NCI-H2227 treated with DMSO at 0.1 percent for 48 hours (cell line): ENCODE results near the gene NEURL3.

ENCODE experiments used
- DNase-seq: peaks from one replicate; lab custom pipeline; 2025; lab: John Stamatoyannopoulos, UW

The NEURL3 gene

DNA sequence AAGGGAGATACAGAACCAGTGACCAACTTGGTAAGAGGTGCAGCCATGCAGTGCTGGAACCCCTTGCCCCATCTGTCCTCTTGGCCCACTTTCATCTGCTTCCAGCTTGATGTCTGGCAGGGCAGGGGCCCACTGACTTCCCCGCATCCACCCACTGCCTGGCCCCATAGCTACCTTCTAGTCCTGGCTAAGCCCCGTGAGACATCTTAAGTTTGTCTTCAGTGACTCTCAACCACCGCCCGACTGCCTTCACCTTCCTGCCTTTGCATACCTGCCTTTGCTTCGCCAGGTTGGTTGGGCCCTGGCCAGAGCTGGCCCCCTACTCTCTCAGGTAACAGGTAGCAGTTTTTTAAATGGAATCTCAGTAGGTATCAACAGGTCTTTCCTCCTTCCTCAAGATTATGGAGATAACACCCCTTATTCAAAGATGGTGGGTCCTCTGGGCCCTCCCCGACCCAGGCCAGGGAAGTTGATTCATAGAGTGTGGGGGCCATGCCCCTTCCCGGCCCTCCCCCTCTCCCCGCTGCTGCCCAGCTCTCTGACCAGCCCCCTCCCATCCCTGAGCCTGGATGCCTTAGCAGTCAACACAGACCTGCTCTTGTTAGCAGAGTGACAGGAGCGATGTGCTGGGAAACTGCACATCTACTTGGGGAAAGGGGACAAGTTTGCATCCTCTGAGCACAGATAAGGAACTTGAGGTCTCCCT lies 34.2 kb upstream of the NEURL3 start:
- no peak for DNase-seq

DNA sequence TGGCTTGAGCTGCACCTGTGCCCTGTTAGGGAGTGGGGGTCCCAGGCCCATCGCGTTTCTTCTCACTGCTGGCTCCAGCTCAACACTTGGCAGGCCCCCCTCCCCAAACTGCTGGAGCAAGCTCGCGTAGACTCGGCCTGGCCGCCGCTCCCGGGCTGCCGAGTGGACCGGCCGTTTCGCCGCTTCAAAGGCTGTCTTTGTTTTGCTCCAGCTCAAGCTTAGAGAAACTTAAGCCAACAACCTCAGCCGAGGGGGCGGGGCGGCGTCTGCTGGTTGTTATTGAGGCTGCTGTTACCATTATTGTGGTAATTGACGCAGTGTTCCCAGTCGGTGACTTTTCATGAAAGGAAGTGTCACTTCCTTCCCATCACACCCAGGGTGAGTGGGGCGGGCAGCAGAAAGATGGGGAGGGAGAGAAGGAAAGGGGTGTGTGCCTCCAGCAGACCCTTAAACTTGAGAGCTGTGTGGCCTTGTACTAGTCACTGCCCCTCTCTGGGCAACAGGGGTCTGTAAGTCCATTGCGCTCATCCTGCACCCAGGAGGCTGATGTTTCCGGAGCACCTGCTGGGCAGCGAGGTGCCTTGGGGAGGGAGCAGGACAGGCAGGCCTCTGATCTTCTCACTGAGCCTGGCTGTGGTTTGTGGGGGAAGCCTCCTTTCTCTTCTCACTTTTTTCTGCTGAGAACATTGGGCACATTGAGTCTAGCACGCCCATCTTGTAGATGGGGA lies 33.5 kb upstream of the NEURL3 start:
- DNase-seq: peak; percentile 9

DNA sequence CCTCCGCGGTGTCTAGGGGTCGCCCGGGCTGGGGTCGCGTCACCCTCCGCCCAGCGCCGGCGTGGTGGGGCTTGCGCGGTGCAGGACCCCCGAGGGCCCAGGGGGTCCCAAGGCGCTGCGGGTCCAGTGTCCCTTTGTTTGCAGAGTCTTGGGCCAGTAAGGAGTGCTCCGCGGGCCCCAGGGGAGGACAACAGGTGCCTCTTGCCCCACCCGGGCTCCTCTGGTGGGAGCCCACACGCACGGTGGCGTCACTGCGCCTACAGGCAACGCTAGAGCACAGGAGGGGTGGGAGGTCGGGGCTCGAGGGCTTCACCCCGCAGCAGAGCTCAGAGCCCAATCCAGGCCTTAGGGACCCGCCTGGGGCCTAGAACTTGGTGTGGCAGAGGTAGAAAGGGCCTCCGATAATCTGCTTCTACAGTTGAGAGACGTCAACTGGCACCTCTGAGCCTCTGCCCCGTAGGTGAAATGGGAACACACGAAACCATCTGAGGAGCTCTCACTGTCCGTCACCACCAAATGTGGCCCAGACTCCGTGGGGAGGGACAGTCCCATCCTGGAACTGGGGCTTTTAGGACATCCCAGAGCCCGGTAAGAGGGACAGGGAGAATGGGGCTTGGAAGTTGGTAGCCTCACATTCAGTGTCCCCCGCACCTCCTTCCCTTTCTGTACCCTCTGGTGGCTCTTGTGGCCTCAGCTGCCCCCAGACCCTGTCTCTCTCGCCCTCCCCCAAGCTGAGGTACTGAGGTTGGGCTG lies 32.8 kb upstream of the NEURL3 start:
- DNase-seq: no peak

DNA sequence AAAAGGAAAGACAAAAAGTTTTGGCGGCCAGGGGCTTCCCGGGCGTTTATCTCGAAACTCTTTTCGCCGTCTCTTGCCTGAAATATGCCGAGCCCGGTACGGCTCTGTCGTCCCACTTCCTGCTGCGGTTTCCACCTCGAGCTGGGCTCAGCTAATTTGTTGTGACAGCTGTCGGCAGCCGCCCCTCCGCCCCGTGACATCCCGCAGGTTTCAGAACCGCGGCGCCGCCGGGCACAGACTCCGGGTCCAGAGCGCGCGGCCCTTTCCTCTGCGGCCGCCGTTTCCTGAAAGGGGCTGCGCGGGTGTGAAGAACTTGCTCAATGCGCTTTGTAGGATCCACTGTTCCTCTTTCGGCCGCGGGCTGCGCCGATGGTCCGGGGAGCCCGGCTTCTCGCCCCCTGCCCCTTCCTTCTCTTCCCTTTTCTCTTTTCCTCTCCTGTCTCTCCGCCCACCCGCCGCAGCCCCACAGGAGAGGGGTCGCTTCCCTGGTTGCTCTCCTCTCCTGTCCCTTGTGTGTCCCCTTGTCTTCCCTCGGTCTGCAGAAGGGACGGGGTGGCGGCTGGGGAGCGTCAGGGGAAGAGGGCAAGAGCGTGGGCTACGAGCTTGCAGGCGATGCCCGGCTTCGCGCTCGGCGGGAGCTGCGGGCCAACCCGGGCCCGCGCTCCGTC lies 32.0 kb upstream of the NEURL3 start:
- peak; percentile 9 for DNase-seq

DNA sequence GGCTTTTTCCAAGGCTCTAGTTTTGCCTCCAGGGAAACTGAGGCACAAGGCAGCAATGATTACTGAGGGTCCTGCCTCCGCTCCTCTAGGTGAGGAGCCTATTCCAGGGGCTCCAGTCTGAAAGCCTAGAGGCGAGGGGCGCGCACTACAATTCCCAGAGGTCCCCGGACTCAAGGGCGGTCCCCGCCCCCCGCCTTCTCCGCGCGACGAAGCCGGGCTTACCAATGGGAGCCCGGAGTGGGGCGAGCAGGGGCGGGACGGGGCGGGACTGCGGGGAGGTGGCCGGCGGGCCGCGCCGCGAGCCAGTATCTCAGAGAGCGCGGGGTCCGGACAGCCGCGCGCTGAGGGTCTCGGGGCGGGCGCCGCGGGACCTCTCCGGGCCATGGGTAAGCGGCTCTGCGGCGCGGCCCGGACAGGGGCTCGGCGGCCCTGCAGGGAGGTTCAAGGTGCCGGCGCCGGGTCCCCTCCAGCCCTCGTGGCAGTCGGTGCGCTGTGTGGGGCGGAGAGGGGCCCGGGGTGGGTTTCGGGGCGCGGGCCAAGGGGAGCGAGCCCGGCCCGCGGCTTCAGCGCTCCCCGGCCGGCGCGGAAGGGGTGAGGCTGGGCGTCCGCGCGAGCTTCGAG lies 31.4 kb upstream of the NEURL3 start, which contains the start of gene ARID5A:
TSS of gene ARID5A (plus strand) at position 308 of the 621 bp plus-strand sequence. CDS start at position 383, 75 bp downstream.
- DNase-seq: peak; percentile 73

DNA sequence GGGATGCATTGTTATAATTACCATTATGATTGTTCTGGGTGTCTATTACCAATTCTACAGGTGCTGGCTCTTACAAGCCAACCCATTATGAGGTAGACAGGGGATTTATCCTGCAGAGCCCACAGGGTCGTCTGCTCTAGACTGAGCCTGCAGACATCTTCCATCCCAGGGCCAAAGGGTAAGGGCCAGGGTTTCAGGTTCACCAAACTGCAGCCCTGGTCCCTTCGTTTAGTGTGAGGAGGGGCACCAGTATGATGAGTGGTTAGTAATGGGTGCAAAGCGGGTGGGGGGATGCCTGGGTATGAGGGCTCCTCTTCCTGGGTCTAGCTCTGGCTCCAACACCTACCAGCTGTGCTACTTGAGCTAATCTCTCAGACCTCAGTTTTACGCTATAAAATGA lies 30.2 kb upstream of the NEURL3 start:
- DNase-seq: no peak

DNA sequence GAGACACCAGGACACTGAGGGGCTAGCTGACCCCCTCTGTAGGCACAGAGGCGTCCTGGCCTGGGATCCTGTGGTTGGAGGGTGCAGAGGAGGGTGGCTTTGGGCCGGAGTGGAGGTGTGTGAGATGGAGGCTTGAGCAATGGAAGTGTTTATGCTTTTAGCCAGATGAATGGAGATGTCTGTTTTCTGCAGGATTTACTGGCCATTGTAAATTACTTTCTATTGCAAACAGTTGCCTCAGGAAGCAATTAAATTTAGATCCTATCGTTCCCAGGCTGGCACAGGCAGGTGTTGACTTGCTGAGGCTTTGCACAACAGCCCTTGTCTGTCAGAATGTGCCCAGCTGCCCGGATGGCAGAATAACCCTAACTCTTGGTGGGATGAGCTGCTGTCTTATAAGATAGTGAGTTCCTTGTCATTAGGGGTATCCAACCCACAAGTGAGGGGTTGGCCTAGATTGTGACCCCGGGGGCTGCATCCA lies 29.6 kb upstream of the NEURL3 start:
- DNase-seq: no peak

DNA sequence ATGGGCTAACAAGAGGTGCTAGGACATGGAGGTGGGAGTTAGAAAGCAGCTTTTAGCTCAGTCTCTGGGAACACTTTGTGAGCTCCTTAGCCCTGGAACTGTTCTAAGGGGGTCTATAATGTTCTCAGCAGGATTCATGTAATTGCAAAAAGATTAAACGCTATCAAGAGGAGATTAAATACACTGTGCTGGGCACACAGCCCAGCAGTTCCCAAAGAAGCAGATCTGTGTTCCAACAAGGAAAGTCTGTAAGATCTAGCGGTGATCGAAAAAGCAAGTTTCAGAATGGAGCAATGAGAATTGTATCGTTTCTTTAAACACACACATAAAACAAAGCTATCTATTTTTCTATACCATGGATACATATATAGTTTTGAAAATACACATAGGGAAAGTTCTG lies 29.0 kb upstream of the NEURL3 start:
- no peak for DNase-seq

DNA sequence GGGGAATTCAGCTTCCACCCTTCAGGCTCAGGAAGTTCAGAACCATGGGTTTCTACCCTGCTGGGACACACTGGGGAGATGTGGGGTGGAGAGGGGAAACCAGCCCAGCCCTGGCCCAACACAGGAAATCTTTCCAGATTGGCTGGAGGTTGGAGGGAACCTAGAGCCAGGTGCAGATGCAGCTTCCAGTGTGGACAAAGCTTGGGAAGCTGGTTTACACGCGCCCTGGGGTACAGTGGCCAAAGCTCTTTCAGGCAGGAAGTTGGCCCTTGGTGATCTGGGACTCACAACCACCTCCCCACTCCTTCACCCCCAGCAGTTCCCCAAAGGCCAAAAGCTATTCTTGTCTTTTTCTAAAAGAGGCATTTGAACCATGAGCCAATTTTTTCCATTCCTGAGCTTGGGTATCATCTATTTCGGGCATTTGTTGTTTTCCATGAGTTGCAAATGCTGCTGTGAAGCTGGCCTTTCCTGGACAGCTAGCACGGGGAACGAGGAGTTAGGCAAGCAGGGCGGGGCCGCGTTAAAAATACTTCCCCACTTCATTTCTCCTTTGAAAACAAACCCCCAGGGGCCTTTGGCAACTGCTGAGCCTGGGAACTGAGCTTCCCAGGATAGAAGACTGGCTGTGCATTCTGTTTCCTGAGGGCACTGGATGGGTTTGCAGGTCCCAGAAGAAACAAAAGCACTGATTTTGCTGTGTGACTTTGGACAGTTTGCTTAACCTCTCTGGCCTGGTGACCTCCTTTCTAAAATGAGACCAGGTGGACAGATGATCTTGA lies 28.3 kb upstream of the NEURL3 start:
- DNase-seq: no peak

DNA sequence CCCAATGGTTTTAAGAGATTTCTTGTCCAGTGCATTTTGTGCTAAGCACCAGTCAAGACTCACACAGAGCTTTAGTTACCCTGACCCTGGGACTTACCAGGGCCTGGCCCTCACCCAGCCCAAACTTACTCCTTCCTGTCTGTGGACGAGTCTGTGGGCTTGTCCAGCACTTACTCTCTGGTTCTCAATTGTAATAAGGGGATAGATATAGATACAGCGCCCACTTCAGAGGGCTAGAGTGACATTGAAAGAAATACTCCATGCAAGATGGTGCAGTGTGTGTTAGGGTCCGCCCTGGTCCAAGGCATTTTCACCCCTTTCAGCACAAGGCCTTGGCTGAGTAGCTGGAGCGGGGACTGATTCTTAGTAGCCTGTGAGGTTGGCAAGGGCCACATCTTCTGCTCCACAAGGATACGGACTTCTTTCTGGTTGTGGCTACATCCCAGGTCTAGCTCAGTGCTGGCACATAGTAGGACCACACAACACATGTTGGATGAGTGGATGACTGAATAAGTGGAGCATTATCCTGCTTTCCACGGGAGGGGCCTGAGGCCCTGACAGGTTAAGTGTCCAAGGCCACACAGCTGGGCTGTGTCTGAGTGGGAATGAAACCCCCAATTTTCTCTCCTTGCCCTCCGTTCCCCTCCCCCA lies 27.6 kb upstream of the NEURL3 start:
- DNase-seq: no peak

DNA sequence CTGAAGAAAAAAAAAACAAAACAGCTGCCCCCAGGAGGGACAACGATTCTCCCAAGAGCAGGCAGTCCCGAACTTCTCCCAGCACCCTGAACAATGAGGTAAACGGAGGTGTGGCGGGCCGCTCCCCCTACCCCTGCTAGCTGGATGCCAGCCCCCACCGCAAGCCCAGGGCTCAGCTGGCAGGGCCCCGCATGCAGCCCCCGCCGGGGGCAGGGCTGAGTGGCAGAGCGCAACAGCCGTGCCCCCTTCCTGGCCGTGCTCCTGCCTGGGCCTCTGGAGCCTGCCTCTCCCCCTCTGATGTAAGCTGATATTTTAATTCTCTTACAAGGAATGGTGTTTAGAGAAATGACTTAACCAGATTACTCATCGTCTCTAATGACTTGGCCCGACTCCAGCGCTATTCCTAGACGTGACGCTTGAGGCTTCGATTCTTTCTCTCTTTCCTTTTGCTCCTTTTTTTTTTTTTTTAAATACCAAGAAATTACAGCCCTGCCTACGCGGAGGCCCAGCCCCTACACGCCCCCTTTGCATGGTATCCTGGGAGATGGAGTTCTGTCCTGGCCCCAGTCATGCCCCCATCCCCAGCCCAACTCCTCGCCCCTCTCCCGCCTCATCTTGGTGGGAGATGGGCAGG lies 26.8 kb upstream of the NEURL3 start:
- DNase-seq: peak; percentile 91

DNA sequence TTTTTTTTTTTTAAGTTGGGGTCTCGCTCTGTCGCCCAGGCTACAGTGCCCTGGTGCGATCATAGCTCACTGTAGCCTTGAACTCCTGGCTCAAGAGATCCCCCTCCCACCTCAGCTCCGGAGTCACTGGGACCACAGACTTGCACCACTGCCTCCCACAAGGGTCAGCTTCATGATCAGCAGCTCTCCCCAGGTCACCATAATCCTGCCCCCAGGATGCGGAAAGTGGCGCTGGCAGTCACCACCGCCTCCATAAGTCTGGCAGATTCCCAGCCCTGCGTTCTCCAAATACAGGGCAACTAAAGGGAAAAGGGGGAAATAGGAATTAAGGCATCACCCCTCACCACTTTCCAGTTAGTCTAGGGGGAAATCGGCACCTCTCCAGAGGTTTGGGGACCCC lies 26.2 kb upstream of the NEURL3 start:
- DNase-seq: no peak

DNA sequence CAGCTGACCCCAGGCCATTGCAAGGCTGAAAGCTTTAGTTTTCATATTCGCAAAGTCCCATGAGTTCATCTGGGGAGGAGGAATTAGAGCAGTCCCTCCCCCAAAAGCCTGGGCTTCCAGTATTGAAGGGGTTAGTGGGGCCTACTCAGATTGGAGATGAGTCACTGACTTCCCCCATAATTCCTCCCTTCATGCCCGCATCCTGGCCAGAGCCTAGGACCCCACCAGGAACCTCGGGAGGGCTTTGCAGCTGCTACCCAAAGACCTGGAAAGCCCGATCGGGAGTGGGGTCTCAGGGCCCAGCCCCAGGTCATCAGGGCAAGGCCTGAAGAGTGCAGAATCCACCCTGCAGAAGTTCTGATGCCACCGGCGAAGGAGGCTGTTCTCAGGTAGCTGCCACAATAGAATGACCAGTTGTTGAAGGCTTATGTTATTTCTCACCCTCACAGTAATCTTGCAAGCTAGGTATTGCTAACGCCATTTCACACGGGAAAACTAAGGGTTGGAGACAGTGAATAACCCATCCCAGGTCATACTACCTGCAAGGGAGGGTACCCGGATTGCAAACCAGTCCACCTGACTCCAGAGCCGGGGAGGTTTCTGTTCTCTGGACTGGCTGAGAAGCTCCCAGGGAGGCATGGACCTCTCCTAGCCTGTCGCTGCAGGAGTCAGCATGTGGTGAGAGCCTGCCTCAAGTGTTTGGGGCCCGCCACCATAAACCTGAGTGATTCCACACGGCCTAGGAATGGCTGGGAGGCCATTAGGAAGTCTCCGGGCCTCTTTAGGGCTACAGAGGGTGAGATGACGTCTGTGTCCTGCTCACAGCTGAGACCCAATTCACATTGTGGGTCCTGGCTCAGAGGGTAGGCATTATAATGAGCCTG lies 25.6 kb upstream of the NEURL3 start:
- no peak for DNase-seq

DNA sequence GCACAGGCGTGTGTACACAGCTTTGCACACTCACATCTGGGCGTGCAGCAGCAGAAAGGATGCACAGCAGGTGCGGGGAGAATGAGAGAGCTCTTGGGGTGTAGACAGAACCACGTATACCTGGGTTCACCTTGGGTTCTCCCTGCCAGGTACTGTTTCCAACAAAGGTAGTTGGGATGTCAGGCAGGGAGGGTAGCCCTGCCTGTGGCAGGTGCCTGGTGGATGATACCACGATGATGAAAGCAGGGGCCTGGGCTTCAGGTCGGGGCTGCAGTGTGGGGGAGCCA lies 24.9 kb upstream of the NEURL3 start:
- DNase-seq: no peak

DNA sequence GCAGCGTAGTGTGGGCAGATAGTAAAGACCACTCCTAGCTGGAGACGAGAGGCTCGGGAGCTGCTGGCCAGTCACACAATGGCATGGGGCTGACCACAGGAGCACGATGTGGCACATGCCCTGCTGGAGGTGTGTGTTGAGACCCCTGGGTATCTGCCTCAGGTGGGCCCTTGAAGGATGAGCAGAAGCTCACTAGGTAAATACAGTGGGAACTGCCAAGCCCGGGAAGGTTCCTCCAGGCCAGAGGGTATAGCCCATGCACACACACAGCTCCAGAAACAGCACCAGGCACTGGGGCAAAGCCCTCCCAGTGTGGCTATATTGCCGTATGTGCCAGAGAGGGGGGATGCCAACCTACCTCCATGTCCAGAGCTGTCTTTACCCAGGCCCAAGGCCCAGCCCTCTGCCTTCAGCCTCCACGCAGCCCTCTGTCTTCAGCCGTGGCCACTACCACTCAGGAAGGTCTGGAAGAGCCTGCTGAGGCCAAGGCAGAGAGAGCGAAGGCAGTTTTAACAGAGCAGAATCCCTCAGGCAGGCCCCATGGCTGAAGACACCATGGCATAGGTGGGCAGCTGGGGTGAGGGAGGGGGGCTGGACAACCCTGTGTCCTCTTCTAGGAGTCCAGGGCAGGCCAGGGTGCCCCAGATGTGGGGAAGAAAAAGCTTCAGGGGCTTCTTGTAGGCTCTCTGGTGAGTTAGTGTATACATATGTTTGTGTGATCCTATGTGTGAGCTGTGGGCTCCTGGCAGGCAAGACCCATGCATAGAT lies 24.4 kb upstream of the NEURL3 start:
- no peak for DNase-seq

DNA sequence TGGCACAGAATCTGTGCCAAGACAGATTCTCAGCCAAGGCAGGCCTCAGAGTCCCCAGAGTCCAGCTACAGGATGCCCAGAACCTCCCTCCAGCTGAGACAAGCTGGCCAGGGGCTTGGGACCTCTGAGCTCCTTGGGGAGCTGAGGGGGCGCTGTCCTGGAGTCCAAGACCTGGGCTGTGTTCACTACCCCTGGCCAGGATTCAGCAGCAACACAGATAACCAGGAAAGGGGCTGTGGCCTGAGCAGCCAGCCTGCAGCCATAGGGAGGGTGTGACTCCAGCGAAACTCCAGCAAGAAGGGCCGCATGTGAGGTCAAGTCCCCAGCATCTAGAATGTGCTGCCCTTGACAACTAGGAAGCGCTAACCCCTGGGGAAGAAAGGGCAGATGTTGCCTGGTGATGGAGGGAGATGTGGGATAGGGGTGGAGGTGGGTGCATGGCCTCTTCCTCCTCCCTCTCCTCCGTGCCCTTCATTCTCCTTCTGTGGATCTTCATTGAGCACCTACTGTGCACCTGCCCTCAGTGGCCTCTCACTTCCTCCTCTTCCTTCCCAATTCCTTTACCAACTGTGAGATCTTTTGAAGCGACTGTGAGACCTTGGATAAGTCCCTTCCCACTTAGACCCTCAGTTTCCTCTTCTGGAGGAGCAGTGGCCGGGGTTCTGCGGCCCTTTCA lies 23.7 kb upstream of the NEURL3 start:
- no peak for DNase-seq

DNA sequence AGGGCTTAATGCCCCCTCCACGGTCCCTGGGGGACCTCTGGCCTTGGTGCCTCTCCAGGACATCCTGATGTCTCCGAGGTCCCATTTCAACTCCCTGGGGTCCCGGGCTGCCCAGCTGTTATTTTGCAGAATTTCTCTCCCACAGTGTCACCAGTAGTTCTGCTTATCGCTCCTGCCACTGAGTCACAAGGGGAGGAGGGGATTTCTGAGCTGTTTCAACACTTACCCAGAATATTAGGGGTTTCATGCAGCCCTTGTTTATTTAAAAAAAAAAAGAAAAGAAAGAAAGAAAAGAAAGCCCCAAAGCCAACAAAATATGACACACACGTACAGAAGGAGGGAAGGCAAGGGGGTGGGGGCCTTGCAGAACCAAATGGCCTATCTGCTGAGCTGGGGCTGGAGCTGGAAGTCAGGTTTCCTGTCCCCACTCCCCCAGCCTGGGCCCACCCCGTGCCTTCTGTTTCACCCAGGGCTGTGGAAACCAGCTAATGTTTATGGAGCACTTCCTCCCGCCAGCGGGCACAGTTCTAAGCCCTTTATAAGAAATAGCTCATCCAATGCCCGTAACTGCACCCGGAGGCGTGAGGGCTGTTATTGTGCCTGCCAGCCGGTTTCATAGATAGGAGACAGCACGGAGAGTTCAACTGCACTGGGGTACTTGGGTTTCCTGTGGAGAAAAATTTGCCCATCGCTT lies 23.0 kb upstream of the NEURL3 start:
- no peak for DNase-seq
